HG02973 (cell line): Measurements from ENCODE around the gene CBX8.

ENCODE experiments used
- ATAC-seq: cut with Tn5 transposase; IDR thresholded peaks from one replicate; pipeline ENCODE4 v1.9.1; 2021; ENCODE audit warnings: moderate library complexity; ENCODE audit not compliant: unreplicated experiment

CBX8 gene

DNA sequence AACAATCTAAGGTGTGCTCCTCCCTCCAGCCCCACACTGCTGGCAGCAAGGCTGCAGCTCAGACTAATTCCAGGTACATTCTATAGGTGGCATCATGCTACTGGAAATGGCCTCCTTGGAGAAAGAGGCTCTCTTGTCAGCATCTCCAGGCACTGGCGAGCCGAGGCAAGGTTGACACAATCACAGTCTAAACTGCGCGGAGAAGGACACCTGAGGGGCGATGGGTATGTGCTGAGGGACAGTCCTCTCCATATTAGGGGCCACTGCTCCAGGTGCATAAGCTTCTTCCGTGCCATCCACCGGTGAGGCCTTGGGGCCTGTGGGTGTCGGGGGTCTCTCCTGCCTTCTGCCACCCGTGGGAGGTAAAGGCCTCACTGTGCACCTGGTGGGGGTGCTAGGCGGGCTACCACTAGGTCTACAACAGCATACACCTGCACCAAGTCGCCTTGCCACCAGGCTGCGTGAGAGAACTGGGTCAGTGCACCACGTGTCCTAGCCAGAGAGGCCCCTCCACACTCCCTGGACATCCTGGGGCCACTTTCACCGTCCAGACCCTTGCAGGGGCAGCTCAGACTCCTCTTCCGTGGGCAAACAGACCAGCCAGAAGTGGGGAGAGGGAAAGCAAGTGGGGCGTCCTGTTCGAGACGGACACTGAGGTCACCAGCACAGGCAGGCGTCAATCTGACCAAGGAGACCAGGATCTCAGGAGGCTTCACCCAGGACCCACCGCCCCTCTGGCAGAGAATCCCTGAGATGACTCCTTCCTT lies 12.1 kb upstream of the CBX8 start:
- no peak for ATAC-seq

GRCh38 chr17:79806863-79807720 lies 10.2 kb upstream of the CBX8 start:
- no peak for ATAC-seq

DNA sequence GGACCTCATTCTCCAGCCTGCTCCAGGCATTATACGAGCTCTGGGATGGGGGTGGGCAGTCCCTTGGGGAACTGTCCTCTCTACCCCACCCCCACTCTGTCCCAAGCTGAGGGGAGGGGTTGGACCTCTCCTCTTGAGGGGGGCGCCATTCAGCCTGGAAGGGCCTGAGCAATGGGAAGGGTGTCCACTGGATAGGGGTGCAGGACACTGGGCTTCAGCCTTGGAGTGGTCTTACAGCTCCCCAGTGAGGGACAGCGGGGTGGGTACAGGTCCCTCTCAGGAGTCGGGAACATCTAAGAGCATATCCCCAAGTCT lies 9.5 kb upstream of the CBX8 start:
- ATAC-seq = no peak

DNA sequence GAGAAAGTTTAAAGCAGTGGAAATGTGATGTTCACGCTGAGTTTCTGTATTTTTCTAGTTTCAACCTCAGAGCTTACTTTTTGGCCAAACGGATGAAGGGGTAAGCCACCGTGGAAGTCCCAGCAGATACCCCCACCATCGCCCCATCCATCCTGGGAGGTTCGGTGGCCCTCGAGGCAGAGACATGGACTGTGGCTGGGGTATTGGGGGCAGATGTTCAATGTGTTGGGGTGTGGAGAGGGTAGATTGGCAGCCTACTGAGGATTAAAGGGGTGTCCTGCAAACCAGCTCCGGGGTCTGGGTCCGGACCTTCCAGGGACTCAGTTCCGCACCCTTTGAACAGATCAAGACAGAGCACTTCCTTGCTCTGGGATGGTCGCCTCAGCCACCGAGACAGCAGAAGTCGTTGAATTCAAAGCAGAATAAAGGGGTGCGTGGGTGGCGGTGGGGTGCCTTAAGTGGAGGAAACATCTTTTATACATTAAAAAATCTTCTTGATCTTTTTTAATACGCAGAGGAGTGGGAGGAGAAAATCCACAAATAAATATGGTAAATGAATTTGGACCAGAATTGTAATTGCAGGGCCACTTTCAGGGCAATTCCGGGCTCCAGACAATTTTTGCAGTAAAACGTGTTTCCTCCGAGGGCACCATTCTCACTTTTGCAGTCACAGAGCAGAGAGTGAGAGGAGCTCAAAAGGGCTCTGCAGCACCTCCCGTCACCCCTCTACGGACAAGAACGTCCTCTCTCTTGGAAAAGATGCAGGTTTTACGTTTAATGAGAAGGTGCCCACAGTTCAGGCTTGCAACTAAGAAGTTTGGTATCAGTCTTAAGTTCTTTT lies 8.2 kb upstream of the CBX8 start:
- ATAC-seq = no peak

DNA sequence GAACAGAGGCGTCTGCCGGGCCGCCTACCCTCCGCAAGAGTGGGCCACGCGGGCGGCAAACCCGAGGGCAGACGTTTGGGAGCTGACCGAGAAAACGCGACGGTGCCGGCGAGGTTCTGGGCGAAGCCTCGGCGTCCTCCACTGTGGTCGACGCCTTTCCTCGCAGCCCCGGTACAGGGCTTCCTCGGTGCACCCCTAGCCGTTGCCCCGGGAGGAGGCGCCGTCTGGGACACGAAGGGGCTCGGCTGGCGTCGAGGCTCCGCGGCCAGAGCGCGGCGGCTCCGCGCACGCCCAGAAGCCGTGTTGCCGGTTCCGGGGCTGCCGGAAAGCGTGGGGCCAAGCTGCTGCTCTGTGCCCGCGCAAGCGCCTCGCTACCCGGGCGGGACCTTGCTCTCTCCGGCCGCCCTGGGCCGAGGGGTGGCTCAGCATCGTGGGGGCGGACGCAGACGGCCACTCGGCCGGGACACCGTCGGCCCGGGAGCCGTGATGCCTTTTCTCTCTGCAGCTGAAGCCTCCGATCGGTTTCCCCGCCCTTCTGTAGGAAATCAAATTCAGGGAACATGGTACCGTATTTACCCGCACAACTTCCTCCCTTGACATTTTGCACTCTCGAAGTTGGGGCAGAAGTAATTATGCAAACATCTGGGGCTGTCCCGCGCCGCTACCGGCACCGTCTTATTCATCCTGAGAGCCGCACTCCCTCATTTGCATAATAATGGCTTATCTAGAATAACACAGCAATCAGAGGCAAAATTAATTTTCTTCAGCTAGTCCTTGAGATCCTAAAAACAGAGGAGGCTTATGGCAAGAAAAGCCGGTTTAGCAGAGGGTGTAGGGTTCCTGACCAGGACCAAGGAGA lies 7.3 kb upstream of the CBX8 start:
- ATAC-seq = no peak

GRCh38 chr17:79803421-79803996 lies 6.6 kb upstream of the CBX8 start:
- ATAC-seq = no peak

GRCh38 chr17:79802736-79803420 lies 6.0 kb upstream of the CBX8 start:
- no peak for ATAC-seq

DNA sequence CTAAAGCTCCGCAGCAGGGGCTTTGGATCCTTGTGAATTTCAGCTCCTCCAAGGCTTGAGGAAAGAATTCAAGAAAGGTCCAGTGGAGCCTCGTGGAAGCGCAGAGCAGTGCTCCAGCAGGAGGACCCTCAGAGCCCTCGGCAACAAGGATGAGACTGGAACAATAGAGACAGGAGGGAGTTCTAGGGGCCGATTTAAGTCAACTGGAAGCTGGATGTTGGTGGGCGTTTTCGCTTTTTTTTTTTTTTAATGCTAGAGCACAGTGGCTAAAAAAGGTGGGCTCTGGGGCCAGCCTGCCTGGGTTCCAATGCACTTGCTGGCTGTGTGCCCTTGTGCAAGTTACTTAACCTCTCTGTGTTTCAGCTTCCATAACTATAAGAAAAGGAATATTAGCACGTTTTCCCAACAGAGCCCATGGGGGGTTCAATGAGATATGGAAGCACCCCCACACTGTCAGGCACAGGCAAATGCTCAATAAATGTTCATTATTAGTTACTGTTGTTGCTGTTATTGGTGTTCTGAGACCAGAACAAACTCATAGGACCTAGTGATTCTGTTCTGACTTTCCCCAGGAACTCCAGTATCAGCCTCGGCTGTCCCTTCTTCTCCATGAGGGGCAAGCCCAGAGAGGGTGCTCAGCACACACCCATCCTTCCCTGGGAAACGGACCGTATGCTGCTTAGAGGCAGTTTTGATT lies 5.3 kb upstream of the CBX8 start:
- no peak for ATAC-seq

- no peak for ATAC-seq
Observed at GRCh38 chr17:79801156-79802038, 4.5 kb upstream of the CBX8 start.

DNA sequence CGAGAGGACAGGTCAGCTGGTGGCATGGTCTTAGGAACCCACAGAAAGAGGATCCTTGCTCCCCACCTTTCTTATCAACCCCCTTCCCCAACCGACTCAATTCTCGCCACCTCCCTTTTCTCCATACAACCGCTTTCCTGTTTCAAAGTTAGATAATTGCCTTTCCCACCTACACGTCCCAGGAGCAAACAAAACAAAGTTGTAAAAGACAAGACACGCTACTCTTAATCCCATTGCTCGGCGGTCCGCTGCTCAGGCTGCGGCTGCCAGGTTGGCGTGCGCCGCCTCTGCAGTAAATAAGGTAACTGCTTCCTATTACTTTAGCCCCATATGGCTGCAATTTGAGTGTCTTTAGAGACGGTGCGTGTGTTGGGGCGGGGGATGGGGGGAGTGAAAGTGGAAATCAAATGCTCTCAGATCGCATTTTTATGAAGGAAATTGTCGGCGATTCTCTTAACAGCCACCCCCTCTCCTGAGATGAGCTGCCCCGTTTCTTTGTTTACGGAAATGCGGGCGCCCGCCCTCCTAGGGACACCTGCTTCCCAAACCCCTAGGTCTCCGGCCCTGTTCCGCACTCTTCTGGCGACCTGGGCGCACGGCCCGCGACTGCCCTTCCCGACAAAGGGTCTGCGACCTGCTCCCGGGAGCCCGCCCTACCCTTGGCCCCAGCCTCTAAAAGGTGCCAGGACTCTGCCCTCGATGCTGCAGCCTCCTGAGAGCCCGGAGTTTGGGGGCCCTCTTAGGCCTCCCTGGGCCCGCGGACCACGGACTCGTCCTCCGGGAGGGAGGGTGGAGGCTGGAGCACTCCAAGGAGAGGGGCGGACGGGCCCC lies 3.7 kb upstream of the CBX8 start:
- no peak for ATAC-seq

GRCh38 chr17:79799538-79800324 lies 2.9 kb upstream of the CBX8 start:
- no peak for ATAC-seq

DNA sequence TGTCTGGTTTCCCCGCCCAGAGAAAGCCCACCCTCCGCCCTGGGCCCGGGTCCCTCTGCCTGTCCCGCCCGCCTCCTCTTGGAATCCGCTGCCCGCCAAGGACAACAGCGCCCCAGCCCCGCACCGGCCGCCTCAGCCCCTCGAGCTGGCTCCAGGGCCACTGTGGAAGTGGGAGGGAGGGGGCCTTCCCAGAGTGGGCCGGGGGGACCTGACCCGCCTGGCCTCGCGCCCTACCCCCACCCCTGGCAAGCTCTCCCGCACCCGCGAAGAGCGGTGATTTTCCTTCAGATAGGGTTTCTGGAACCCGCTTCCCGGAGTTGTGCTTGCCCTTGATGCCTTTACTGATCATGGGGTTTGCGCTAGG lies 2.3 kb upstream of the CBX8 start:
- no peak for ATAC-seq

GRCh38 chr17:79798299-79799173 lies 1.7 kb upstream of the CBX8 start:
- ATAC-seq = no peak

- ATAC-seq = peak; percentile 7
Observed at GRCh38 chr17:79797492-79798298, 818 bp upstream of the CBX8 start.

- no peak for ATAC-seq
Observed at GRCh38 chr17:79796444-79796762, 474 bp downstream of the CBX8 start.
